WTC11 (cell line): ENCODE results near the gene H2AZ1. TPM values are rescaled to one million over a fixed set of nuclear protein-coding genes. Genes with fewer than 3 reads are reported as not detected.

ENCODE experiments used
- CBFB ChIP-seq: sonication (generic); formaldehyde crosslinking; IDR thresholded peaks from 2 replicates; pipeline ENCODE4 v1.8.1; 2022; ENCODE audit warnings: mild to moderate bottlenecking, low read depth, missing genetic modification reagents
- CREM ChIP-seq: sonication (generic); formaldehyde crosslinking; IDR thresholded peaks from 2 replicates; pipeline ENCODE4 v1.8.1; 2022; ENCODE audit warnings: mild to moderate bottlenecking, missing genetic modification reagents, moderate library complexity
- ELF4 ChIP-seq: sonication (generic); formaldehyde crosslinking; IDR thresholded peaks from 2 replicates; pipeline ENCODE4 v1.8.1; 2022; ENCODE audit warnings: low read depth, mild to moderate bottlenecking, moderate library complexity, missing genetic modification reagents
- ETV6 ChIP-seq: sonication (generic); formaldehyde crosslinking; IDR thresholded peaks from 2 replicates; pipeline ENCODE4 v1.8.1; 2022; ENCODE audit warnings: mild to moderate bottlenecking, missing genetic modification reagents
- FOXK1 ChIP-seq: sonication (generic); formaldehyde crosslinking; IDR thresholded peaks from 2 replicates; pipeline ENCODE4 v1.8.0; 2022; ENCODE audit warnings: mild to moderate bottlenecking, moderate library complexity, missing genetic modification reagents
- GRHL2 ChIP-seq: fragments of 250-450 bp; sonication (Bioruptor Pico); IDR thresholded peaks from 2 replicates; pipeline ENCODE4 v1.8.0; 2022; ENCODE audit warnings: mild to moderate bottlenecking, moderate library complexity; ENCODE audit not compliant: insufficient replicate concordance, severe bottlenecking
- NFE2L1 ChIP-seq: sonication (generic); formaldehyde crosslinking; IDR thresholded peaks from 2 replicates; pipeline ENCODE4 v1.8.1; 2023; ENCODE audit warnings: missing genetic modification reagents
- NR1H2 ChIP-seq: sonication (generic); formaldehyde crosslinking; IDR thresholded peaks from 2 replicates; pipeline ENCODE4 v1.9.0; 2021; ENCODE audit warnings: mild to moderate bottlenecking, moderate library complexity, missing genetic modification reagents
- PRRX2 ChIP-seq: fragments of 250-450 bp; sonication (Bioruptor Pico); IDR thresholded peaks from 2 replicates; pipeline ENCODE4 v1.8.0; 2021; ENCODE audit warnings: mild to moderate bottlenecking
- SMAD3 ChIP-seq: sonication (generic); formaldehyde crosslinking; IDR thresholded peaks from 2 replicates; pipeline ENCODE4 v1.8.0; 2022; ENCODE audit warnings: missing genetic modification reagents, mild to moderate bottlenecking, borderline replicate concordance
- SMAD4 ChIP-seq: sonication (generic); formaldehyde crosslinking; IDR thresholded peaks from 2 replicates; pipeline ENCODE4 v1.8.0; 2022; ENCODE audit warnings: mild to moderate bottlenecking, missing genetic modification reagents
- SP1 ChIP-seq: sonication (generic); formaldehyde crosslinking; conservative IDR thresholded peaks from 2 replicates; pipeline ENCODE4 v1.8.1; 2022; ENCODE audit warnings: missing genetic modification reagents
- TEAD1 ChIP-seq: sonication (generic); formaldehyde crosslinking; IDR thresholded peaks from 2 replicates; pipeline ENCODE4 v1.8.0; 2022; ENCODE audit warnings: mild to moderate bottlenecking, missing genetic modification reagents
- ZBTB21 ChIP-seq: sonication (generic); formaldehyde crosslinking; IDR thresholded peaks from 2 replicates; pipeline ENCODE4 v1.8.1; 2023; ENCODE audit warnings: mild to moderate bottlenecking, missing genetic modification reagents, borderline replicate concordance
- ZNF219 ChIP-seq: sonication (generic); formaldehyde crosslinking; IDR thresholded peaks from 2 replicates; pipeline ENCODE4 v1.8.0; 2023; ENCODE audit warnings: missing genetic modification reagents, mild to moderate bottlenecking, borderline replicate concordance
- ZNF232 ChIP-seq: sonication (generic); formaldehyde crosslinking; IDR thresholded peaks from 2 replicates; pipeline ENCODE4 v1.8.0; 2022; ENCODE audit warnings: mild to moderate bottlenecking, missing genetic modification reagents
- ZNF423 ChIP-seq: fragments of 250-450 bp; sonication (Bioruptor Pico); IDR thresholded peaks from 2 replicates; pipeline ENCODE4 v2.1.2; 2022; ENCODE audit warnings: mild to moderate bottlenecking, moderate library complexity
- ZNF671 ChIP-seq: fragments of 250-450 bp; sonication (Bioruptor Pico); IDR thresholded peaks from 2 replicates; pipeline ENCODE4 v1.8.0; 2021; ENCODE audit warnings: mild to moderate bottlenecking
- total RNA-seq: library from RNA; stranded (reverse); gene quantifications from 3 replicates; pipeline ENCODE4 v1.2.3, GENCODE V29; 2021
- TF ChIP-seq, protein P1 (sequence below): fragments of 200-600 bp; IDR thresholded peaks from 2 replicates; pipeline ENCODE4 v1.8.0; 2022; ENCODE audit warnings: antibody characterized with exemption
- TF ChIP-seq, protein P2 (sequence below): sonication (generic); formaldehyde crosslinking; IDR thresholded peaks from 2 replicates; pipeline ENCODE4 v1.8.1; 2023; ENCODE audit warnings: mild to moderate bottlenecking, missing genetic modification reagents, moderate library complexity
- TF ChIP-seq, protein P3 (sequence below): sonication (generic); formaldehyde crosslinking; conservative IDR thresholded peaks from 2 replicates; pipeline ENCODE4 v1.8.1; 2023; ENCODE audit warnings: mild to moderate bottlenecking, low read depth, missing genetic modification reagents, moderate library complexity
- TF ChIP-seq, protein P4 (sequence below): sonication (generic); formaldehyde crosslinking; IDR thresholded peaks from 2 replicates; pipeline ENCODE4 v1.8.1; 2023; ENCODE audit warnings: mild to moderate bottlenecking, missing genetic modification reagents, borderline replicate concordance
- TF ChIP-seq, protein P5 (sequence below): fragments of 250-450 bp; sonication (Bioruptor Pico); IDR thresholded peaks from 2 replicates; pipeline ENCODE4 v1.9.0; 2021; ENCODE audit warnings: moderate library complexity, mild to moderate bottlenecking, inconsistent platforms, borderline replicate concordance
- TF ChIP-seq, protein P6 (sequence below): sonication (generic); formaldehyde crosslinking; IDR thresholded peaks from 2 replicates; pipeline ENCODE4 v1.8.0; 2022; ENCODE audit warnings: mild to moderate bottlenecking, missing genetic modification reagents

H2AZ1 gene
- total RNA-seq, 1 experiment from 2014 or later = 684 TPM

DNA sequence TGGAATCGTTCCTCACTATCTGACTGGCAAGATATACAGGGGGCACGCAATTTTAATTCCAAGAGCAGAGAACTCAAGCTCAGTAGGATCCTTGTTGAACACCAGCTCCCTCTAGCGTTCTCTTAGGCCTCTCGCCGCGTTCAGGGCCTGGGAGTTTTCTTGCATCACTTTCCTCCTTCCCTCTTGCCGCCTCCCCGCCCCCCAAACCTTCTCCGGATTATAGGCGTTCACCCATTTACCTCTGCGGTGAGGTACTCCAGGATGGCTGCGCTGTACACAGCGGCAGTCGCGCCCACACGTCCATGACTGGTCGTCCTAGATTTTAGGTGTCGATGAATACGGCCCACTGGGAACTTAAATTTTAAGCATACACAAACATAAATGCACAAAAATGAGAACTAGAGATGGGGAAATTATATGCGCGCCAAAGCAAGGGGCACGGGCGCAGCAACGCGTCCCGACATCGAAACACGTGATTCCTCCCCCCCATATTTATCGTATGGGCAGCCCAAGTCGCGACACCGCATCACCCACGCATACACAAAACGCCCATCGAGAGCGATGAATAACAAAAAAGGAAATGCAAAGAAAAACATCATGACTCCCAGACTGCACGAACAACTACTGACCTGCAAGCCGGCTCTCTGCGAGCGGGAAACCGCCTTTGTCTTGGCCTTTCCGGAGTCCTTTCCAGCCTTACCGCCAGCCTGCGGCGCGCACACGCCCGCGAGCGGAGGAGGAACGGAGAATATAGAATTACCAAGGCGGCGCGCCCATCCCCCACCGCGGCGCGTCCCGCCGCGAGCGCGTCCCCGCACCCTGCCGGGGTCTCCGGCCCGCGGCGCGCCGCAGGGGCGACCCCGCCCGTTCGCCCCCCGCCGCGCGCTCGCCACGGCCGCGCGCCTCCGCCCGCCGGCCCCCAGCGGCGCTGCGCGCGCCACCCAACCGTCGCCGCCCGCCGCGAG is 759 bp downstream of the H2AZ1 start (continued):
- TF ChIP-seq ELF4 (CRISPR knock-in tag) = no peak
- TF ChIP-seq, protein P1, sequence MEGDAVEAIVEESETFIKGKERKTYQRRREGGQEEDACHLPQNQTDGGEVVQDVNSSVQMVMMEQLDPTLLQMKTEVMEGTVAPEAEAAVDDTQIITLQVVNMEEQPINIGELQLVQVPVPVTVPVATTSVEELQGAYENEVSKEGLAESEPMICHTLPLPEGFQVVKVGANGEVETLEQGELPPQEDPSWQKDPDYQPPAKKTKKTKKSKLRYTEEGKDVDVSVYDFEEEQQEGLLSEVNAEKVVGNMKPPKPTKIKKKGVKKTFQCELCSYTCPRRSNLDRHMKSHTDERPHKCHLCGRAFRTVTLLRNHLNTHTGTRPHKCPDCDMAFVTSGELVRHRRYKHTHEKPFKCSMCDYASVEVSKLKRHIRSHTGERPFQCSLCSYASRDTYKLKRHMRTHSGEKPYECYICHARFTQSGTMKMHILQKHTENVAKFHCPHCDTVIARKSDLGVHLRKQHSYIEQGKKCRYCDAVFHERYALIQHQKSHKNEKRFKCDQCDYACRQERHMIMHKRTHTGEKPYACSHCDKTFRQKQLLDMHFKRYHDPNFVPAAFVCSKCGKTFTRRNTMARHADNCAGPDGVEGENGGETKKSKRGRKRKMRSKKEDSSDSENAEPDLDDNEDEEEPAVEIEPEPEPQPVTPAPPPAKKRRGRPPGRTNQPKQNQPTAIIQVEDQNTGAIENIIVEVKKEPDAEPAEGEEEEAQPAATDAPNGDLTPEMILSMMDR = peak; percentile 59
- TF ChIP-seq ZNF232 = 0 out of 2 replicates have a peak, but pooled peaks have one; percentile 7
- TF ChIP-seq CBFB (CRISPR knock-in tag) = no peak
- TF ChIP-seq SP1 (CRISPR knock-in tag) = peak; percentile 35; the same call in 1 of the 2 replicates
- TF ChIP-seq ZBTB21 (CRISPR knock-in tag) = no peak
- TF ChIP-seq ZNF671 (CRISPR knock-in tag) = no peak; the same call in 1 of the 2 replicates
- peak; percentile 14 for TF ChIP-seq PRRX2 (CRISPR knock-in tag)
- no peak for TF ChIP-seq GRHL2 (CRISPR knock-in tag)
- TF ChIP-seq ZNF219 = no peak
- TF ChIP-seq TEAD1 (CRISPR knock-in tag) = no peak
- TF ChIP-seq, protein P2, sequence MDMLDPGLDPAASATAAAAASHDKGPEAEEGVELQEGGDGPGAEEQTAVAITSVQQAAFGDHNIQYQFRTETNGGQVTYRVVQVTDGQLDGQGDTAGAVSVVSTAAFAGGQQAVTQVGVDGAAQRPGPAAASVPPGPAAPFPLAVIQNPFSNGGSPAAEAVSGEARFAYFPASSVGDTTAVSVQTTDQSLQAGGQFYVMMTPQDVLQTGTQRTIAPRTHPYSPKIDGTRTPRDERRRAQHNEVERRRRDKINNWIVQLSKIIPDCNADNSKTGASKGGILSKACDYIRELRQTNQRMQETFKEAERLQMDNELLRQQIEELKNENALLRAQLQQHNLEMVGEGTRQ (CRISPR knock-in tag) = peak; percentile 74
- TF ChIP-seq CREM (CRISPR knock-in tag) = no peak
- TF ChIP-seq SMAD4 (CRISPR knock-in tag) = no peak
- TF ChIP-seq ETV6 = no peak
- TF ChIP-seq, protein P3, sequence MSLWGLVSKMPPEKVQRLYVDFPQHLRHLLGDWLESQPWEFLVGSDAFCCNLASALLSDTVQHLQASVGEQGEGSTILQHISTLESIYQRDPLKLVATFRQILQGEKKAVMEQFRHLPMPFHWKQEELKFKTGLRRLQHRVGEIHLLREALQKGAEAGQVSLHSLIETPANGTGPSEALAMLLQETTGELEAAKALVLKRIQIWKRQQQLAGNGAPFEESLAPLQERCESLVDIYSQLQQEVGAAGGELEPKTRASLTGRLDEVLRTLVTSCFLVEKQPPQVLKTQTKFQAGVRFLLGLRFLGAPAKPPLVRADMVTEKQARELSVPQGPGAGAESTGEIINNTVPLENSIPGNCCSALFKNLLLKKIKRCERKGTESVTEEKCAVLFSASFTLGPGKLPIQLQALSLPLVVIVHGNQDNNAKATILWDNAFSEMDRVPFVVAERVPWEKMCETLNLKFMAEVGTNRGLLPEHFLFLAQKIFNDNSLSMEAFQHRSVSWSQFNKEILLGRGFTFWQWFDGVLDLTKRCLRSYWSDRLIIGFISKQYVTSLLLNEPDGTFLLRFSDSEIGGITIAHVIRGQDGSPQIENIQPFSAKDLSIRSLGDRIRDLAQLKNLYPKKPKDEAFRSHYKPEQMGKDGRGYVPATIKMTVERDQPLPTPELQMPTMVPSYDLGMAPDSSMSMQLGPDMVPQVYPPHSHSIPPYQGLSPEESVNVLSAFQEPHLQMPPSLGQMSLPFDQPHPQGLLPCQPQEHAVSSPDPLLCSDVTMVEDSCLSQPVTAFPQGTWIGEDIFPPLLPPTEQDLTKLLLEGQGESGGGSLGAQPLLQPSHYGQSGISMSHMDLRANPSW (CRISPR knock-in tag) = no peak
- TF ChIP-seq SMAD3 (CRISPR knock-in tag) = no peak
- peak; percentile 34 for TF ChIP-seq FOXK1 (CRISPR knock-in tag)
- TF ChIP-seq, protein P4, sequence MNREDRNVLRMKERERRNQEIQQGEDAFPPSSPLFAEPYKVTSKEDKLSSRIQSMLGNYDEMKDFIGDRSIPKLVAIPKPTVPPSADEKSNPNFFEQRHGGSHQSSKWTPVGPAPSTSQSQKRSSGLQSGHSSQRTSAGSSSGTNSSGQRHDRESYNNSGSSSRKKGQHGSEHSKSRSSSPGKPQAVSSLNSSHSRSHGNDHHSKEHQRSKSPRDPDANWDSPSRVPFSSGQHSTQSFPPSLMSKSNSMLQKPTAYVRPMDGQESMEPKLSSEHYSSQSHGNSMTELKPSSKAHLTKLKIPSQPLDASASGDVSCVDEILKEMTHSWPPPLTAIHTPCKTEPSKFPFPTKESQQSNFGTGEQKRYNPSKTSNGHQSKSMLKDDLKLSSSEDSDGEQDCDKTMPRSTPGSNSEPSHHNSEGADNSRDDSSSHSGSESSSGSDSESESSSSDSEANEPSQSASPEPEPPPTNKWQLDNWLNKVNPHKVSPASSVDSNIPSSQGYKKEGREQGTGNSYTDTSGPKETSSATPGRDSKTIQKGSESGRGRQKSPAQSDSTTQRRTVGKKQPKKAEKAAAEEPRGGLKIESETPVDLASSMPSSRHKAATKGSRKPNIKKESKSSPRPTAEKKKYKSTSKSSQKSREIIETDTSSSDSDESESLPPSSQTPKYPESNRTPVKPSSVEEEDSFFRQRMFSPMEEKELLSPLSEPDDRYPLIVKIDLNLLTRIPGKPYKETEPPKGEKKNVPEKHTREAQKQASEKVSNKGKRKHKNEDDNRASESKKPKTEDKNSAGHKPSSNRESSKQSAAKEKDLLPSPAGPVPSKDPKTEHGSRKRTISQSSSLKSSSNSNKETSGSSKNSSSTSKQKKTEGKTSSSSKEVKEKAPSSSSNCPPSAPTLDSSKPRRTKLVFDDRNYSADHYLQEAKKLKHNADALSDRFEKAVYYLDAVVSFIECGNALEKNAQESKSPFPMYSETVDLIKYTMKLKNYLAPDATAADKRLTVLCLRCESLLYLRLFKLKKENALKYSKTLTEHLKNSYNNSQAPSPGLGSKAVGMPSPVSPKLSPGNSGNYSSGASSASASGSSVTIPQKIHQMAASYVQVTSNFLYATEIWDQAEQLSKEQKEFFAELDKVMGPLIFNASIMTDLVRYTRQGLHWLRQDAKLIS (CRISPR knock-in tag) = peak; percentile 83; the same call in 1 of the 2 replicates
- TF ChIP-seq, protein P5, sequence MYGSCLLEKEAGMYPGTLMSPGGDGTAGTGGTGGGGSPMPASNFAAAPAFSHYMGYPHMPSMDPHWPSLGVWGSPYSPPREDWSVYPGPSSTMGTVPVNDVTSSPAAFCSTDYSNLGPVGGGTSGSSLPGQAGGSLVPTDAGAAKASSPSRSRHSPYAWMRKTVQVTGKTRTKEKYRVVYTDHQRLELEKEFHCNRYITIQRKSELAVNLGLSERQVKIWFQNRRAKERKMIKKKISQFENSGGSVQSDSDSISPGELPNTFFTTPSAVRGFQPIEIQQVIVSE (CRISPR knock-in tag) = 0 out of 2 replicates have a peak, but pooled peaks have one; percentile 18
- peak; percentile 61; the same call in 1 of the 2 replicates for TF ChIP-seq NFE2L1 (CRISPR knock-in tag)
- TF ChIP-seq, protein P6, sequence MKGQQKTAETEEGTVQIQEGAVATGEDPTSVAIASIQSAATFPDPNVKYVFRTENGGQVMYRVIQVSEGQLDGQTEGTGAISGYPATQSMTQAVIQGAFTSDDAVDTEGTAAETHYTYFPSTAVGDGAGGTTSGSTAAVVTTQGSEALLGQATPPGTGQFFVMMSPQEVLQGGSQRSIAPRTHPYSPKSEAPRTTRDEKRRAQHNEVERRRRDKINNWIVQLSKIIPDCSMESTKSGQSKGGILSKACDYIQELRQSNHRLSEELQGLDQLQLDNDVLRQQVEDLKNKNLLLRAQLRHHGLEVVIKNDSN = peak; percentile 68; the same call in 1 of the 2 replicates
- peak; percentile 56; the same call in 1 of the 2 replicates for TF ChIP-seq ZNF423 (CRISPR knock-in tag)
- TF ChIP-seq NR1H2 (CRISPR knock-in tag) = no peak
